Erythroblast (primary cell): ENCODE data around the gene CCDC190.

Experiments used
- GATA1 ChIP-seq: IDR thresholded peaks from 2 replicates; pipeline ENCODE4 v1.6.1; 2011; ENCODE audit warnings: low read depth, mild to moderate bottlenecking, control low read depth, low read length, moderate library complexity
- POLR2A ChIP-seq: IDR thresholded peaks from 2 replicates; pipeline ENCODE4 v1.6.1; 2011; ENCODE audit warnings: mild to moderate bottlenecking, low read length

DNA sequence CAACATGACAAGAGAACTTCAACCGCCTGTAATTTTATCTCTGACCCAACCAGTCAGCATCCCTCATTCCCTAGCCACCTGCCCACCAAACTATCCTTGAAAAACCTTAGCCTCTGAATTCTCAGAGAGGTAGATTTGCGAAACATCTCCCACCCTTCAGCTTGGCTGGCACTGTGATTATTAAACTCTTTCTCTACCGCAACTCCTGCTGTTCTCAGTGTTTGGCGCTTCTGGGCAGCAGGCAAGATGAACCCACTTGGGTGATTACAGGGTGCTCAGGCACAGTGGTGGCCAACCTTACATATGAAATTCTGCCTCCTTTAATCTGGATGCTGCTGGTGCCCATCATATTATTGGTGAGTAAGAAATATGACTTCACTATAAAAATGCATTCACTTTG is 22.1 kb downstream of the CCDC190 start:
- TF ChIP-seq POLR2A (no peak), GATA1 (no peak)
